Activated naive CD4-positive, alpha-beta T cell treated with anti-CD3 and anti-CD28 coated beads, Interleukin-2, amount 50 U/mL, for 16 hours (primary cell): ENCODE data around the gene ZNF513.
A peak's percentile ranks its signal among the peaks of the same experiment; 100 is the strongest.
"Not testable (repeated sequence)": the region's sequence is repeated elsewhere in the genome, so short reads cannot be mapped to it uniquely, and the experiment has no call there.

Experiments
- DNase-seq: peaks from one replicate; pipeline ENCODE4 v3.0.0-alpha.2; 2020

ZNF513 gene, protein sequence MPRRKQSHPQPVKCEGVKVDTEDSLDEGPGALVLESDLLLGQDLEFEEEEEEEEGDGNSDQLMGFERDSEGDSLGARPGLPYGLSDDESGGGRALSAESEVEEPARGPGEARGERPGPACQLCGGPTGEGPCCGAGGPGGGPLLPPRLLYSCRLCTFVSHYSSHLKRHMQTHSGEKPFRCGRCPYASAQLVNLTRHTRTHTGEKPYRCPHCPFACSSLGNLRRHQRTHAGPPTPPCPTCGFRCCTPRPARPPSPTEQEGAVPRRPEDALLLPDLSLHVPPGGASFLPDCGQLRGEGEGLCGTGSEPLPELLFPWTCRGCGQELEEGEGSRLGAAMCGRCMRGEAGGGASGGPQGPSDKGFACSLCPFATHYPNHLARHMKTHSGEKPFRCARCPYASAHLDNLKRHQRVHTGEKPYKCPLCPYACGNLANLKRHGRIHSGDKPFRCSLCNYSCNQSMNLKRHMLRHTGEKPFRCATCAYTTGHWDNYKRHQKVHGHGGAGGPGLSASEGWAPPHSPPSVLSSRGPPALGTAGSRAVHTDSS

DNA sequence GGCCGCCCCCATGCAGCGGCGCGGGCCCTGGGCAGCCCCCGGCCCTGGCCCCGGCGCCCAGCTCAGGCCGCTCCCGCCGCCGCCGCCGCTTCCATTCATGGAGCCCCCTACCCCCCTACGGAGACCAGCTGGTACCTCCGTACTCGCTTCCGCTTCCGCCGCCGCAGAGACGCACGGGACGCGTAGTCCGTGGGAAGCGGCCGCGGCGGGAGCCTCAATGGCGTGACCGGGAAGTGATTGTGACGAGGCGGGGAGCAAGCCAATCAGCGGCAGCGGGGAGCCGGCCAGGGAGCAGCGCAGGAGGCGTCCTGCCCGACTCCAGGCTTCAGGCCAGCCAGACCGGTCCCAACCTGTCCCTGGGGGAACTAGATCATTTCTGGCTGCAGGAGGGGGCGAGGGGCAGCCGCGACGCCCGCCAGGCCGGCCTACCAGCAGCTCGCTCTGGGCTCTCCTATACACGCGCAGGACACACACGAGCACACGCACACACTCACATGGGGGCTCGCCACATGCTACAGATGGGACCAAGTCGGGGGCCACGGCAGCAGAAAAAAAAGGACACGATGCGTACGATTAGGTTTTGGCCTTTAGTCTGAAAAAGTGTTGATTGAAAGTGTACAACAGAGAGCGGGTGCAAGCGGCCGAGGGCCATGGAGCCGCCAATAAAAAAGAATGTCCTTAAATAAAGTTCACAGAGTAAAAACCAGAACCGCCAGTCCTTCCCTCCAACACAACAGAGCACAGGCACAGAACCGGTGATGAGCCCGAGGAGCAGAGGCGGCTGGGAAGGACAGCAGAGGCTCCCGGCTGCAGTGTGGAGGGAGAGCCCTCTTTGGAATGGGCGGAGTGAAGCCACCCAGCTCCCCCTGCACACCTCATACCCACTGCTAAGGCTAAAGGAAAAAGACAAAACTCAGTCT is at the start of gene ZNF513:
ZNF513 (minus strand) TSS at position 109 of the 920 bp plus-strand sequence. CDS start 208 bp downstream, outside the sequence.
- peak; percentile 85 for DNase-seq

DNA sequence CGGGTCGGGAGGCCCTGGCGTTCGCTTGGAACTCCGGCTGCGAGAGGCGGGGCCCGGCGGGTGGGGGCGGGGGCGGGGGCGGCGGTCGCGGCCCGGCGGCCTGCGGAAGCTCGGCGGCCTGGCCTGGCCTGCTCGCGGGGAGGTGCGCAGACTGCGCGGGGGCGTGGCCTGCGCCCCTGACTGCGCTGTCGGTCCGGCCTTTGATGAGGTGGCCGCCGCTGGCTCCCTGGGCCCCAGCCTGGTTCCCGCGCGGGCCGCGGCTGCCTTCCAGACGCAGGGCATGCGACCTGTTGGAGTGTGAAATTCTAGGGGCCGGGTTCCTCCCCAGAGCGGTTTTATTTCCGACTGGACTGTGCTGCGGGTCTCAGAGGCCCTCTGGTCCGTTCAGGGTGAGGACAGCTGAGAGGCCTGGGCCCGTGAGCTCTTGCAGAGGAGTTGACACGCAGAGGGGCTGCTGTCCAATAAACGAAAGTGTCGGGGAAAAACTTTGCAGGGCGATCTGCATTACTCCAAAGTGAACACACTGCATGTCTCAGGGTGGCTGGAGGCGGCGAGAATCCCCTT is 48.5 kb upstream of the ZNF513 start:
- peak; percentile 62 for DNase-seq

DNA sequence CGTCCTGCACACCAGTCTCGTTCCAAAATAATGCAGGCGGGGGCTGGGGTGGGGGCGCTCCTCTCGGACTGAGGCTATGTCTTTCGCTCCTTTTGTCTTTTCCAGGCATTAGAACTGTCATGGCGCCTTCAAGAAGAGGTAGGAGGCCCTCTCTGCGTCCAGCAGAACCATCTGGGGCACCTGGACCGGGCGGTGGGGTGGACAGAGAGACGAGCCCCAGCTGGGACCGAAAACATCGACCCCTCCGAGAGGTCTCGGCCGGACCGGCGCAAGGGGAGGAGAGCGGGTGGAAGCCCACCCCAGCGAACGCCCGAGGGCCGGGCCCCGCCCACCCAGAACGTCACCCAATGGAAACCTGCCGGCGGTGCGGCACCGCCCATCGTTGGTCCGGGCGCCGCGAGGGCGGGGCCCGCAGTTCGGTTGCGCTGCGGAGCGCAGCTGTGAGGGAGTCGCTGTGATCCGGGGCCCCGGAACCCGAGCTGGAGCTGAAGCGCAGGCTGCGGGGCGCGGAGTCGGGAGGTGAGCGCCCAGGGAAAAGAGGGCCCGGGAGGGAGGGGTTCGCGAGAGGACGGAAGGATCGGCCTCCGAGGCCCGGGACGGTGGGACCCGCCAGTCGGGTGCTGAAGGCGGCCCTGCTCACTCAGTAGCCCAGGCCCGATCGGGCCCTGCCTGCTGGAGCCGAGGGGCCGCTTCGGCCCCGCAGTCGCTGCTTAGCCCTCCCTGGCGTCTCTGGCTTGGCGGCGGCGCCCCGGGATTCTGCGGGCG is 47.9 kb upstream of the ZNF513 start, which contains the start of gene NRBP1:
NRBP1 (plus strand) TSS at position 419 of the 765 bp plus-strand sequence. CDS start 4,643 bp downstream, outside the sequence.
- peak; percentile 95 for DNase-seq

DNA sequence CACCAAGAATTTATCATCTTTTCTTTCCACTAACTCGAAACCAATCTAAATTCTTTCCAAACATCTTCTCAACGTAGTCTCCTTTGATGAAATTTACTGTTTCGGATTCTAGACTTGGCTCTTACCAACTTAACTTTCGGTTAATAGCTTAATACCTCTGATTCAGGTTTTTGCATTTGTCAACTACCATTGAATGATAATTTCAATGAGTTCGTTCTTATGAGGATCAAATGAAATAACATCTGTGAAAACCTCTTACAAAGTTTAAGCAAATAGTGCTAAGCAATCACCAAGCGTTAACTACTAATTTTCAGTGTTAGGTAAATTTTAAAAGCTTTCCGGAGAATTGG is 47.3 kb upstream of the ZNF513 start:
- no peak for DNase-seq

DNA sequence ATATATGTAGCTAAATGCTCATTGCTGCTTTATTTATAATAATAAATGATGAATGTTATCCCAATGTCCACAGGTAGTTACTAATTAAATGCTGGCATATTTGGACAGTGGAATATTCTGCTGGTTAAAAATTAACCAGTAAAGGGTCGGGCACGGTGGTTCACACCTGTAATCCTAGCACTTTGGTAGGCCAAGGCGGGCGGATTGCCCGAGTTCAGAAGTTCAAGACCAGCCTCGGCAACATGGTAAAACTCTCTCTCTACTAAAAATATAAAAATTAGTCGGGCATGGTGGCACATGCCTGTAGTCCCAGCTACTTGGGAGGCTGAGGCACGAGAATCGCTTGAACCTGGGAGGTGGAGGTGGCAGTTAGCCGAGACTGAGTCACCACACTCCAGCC is 44.5 kb upstream of the ZNF513 start:
- DNase-seq = not testable (repeated sequence)

DNA sequence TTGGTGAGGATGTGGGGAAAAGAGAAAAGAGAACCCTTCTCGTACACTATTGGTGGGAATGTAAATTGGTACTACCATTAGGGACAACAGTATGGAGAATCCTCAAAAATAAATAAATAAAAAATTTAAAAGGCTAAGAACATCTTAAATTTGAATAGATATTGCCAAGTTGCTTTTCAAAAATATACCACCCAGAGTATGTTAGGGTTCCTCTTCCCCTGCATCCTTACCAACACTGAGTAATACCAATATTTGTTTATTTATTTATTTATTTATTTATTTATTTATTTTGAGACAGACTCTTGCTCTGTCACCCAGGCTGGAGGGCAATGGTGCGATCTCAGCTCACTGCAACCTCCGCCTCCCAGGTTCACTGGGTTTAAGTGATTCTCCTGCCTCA is 42.4 kb upstream of the ZNF513 start:
- no peak for DNase-seq

DNA sequence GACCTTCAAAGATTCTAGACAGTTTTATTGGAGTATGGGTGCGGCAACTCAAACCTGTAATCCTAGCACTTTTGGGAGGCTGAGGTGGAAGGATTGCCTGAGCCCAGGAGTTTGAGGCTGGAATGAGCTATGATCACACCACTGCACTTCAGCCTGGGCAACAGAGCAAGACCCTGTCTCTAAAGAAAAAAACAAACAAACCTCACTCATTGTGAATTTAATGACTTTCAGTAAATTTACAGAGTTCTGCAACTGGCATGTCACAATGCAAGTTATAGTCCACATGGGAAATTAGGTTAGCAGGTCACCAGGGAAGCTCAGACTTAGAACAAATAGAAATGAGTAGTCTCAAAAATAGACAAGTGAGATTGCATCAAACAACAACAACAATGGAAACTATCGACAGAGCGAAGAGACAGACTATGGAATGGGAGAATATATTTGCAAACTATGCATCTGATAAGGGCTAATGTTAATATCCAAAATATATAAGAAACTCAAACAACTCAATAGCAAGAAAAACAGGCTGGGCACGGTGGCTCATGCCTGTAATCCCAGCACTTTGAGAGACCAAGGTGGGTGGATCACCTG is 41.2 kb upstream of the ZNF513 start:
- DNase-seq = no peak

DNA sequence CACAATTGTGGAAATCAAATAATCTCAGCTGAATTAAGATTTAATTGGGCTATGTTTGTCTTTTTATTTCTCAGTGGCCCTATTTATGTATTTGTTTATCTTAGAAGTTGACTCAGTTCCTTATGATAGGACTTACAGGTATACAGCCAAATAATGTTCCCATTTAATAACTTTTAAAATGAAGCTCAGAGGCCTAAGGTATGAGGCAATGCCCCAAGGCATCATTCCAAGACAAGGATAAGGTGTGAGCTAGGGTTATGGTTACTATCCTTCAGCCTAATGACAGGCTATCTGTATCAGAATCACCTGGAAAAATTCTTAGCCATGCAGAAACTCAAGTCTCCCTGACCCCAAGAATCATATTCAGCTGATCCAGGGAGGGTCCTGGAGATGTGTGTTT is 40.5 kb upstream of the ZNF513 start:
- DNase-seq = no peak

DNA sequence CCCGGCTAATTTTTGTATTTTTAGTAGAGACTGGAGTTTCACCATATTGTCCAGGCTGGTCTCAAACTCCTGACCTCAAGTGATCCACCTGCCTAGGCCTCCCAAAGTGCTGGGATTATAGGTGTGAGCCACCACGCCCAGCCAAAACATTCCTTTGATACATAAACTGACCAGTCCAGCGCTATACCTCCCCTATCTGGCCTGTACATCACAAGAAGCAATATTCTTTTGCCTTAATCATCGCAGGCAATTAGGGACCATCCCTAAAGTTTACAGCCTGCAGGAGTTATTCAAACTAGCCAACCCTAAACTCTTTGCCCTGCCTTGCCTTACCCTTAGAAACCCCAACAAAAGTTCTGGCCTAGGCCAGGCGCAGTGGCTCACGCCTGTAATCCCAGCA is 35.6 kb upstream of the ZNF513 start:
- no peak for DNase-seq

DNA sequence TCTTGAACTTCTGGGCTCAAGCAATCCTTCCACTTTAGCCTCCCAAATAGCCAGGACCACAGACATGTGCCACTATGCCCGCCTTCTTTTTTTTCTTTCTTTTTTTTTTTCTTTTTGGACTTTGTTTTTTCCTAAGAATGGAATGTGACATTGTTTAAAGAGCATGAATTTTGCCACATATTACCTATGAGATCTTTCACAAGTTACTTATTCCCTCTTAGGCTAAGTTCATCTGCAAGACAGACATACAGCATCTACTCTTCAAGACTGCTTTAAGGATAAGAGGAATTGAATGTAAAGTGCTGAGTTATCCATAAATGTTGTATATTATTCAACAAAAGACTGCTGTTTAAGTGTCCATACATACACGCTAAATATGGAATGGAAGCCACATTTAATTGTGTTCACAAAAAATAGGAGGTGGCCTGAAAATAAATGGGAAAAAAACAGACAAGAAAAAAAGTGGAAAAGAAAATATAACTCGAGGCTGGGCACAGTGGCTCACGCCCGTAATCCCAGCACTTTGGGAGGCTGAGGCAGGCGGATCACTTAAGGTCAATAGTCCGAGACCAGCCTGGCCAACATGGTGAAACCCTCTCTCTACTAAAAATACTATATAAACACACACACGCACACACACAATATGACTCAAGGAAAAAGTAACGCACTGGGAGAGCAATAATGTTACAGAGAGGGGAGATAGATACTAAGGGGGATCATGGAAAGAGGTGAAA is 32.1 kb upstream of the ZNF513 start:
- DNase-seq = no peak

DNA sequence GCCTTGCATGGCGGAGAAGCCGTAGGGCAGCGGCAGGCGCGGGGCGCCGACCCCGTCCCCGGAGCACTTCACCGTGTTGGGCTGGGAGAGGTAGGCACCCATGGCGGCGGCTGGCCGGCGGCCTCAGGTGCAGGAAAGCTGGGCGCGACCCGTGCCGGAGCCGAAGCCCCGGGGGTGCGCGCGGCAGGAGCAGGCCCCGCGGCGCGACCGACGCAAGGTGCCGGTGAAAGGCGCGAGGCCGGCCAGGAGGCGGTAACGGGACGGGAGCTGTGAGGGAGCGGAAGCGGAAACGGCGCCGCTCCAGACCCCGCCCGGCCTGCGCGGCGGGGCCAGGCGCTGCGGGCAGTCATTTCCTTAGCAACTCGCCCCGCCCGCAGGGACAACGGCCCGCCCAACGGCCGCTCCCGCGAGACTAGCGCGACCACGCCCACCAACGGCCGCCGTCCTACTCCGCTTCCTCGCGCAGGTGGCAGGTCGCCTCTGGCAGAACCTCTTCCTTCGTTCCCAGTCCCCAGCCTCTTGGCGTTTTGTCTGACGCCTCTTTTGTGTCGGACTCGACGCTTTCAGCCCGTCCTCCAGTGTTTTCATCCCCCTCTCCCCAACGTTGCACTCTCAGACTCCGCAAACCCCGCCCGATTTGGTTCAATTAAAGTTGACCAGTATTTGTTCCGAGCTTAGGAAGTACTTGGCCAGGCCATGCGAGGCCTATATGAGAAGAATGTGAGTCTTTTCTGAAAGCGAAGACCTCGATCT is 29.0 kb upstream of the ZNF513 start, which contains the start of gene PPM1G:
PPM1G (minus strand) TSS at position 271 of the 753 bp plus-strand sequence; CDS start at position 102, 169 bp downstream.
- DNase-seq = peak; percentile 98

DNA sequence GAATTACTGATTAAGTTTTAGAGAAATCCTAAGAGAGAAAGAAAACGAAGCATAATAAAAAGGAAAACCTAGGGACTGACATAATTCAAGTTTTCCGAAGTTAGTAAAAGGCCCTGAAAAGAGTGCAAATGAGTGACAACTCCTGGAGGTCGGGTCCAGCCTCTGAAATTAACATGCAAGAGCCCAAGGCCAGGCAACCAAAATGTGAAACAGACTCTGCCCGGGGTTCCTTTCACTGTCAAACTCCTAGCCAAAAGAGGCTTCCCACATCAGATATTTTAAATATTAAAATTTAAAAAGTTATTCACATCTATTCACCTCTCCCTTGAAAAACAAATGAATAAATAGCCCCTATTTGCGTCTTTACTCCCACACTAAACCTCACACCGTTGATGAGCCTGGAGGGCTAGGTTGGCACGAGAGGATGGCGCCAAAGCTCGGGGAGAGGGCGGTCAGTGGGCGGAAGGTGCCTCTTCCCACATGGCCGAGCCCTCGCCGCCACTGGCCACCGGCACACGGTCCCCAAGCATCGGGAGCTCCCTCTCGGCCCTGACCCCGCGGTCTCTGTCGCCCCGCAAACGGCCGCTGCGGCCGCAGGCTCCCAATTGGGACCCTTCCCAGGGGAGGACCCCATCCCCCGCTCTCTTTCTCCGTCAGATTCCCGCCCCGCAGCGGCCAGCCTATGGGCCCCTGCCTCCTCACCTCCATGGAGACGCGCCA is 28.2 kb upstream of the ZNF513 start:
- no peak for DNase-seq

DNA sequence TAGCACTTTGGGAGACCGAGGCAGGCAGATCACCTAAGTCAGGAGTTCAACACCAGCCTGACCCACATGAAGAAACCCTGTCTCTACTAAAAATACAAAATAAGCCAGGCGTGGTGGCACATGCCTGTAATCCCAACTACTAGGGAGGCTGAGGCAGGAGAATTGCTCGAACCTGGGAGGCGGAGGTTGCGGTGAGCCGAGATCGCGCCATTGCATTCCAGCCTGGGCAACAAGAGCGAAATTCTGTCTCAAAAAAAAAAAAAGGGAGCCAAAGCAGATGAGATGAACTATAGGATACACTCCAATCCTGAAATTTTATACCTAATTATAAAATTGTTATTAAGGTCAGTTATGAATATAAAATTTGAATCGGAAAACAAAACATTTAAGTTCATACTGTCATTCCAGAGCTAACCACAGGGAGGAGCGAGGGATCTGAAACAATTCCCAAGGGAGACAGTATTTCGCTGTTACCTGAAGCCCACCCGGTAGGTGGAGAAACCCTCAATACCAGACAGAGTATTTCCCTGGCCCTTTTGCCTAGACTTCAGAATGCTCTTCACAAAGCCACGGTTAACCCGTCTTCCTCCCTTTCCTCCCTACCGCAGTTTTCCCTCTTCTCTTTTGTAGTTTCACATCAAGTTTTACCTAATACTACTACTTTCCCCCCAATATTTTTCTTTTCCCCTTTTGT is 27.4 kb upstream of the ZNF513 start:
- no peak for DNase-seq

DNA sequence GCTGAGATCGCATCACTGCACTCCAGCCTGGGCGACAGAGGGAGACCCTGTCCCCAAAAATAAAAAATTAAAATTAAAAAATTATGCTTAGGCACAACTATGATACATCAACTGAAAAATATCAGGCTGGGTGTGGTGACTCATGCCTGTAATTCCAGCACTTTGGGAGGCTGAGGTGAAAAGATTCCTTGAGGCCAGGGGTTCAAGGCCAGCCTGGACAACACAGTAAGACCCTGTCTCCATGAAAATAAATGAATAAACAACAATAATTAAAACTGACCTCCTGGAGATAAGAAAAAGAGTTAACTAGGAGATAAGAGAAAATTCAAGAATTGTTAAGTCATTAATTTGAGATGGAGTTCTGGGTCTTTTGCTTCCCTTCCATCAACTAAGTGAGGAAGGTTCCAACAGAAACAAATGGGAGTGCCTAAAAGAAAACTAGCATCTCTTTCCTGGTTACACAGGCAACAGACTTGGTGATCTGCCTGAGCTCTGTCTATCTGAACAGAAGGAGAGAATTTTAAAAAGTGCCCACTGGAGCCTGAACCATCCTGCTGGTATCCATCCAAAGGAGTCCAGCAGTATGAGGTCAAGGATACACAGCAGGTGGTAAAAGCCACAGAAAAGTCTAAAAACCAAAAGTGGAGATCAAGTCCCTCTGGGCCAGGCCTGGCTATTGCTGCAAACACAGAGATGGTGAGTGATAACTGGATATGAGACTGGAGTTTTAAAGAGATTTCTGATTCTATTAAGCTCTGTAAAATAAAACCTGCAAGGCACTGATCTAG is 20.0 kb upstream of the ZNF513 start:
- no peak for DNase-seq

DNA sequence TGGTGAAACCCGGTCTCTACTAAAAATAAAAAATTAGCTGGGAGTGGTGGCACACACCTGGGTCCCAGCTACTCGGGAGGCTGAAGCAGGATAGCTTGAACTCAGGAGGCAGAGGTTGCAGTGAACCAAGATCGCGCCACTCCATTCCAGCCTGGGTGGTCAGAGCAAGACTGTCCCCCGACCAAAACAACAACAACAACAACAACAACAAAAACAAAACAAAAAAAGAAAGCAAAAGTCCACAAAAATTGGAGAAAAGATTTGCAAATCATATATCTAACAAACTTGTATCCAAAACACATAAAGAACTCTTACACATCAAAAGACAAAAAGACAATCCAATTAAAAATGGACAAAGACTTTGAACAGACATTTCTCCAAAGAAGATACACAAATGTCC is 18.4 kb upstream of the ZNF513 start:
- DNase-seq = no peak

DNA sequence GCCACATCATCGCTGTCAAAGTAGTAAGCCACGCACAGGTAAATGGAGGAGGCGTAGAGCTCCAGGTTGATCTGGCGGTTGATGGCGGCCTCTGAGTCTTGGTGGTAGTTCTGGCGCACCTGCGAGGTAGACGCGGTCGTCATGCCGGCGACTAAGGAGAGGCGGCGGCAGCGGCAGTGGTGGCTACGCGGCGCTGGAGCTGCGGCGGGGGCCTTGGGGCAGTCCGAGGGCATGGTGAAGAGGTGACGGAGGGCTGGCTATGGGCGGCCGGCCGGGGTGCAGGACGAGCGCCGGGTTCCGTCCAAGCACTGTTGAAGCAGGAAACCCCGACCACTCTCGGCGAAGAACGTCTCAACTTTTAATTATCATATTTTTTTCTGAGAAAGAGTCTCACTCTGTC is 12.7 kb upstream of the ZNF513 start:
- DNase-seq = no peak

DNA sequence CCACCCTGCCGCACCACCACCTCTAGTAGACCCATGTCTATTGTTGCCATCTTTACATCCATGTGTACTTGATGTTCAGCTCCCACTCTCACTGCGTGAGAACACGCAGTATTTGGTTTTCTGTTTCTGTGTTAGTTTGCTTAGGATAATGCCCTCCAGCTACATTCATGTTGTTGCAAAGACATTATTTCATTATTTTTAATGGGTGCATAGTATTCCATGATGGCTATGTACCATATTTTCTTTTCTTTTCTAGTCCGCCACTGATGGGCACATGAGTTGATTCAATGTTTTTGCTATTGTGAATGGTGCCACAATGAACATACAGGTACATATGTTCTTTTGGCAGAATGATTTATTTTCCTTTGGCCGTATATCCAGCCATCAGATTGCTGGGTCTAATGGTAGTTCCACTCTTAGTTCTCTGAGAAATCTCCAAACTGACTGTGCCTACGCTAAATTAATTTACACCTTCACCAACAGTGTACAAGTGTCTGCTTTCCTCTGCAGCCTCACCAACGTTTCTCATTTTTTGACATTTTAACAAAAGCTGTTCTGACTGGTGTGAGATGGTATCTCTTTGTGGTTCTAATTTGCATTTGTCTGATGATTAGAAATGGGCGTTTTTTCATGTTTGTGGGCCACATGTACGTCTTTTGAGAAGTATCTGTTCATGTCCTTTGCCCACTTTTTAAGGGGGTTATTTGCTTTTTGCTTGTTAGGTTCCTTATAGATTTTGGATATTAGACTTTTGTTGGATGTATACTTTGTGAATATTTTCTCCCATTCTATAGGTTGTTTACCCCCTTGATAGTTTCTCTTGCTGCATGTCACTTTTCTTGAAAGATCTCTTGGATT is 10.5 kb upstream of the ZNF513 start:
- no peak for DNase-seq
